SK-N-SH treated with all-trans-retinoic acid at 6 μM for 48 hours (cell line): ENCODE data around the gene C6orf132.
A peak's percentile ranks its signal among the peaks of the same experiment; 100 is the strongest.

Experiments
- ATAC-seq: fragments of 200-7000 bp; cut with Tn5 transposase; 3 replicates; pipeline ENCODE4 v1.9.1; 2020; ENCODE audit warnings: mild to moderate bottlenecking, moderate library complexity
- ARNTL ChIP-seq: fragments of 450-650 bp; formaldehyde crosslinking; IDR thresholded peaks from 2 replicates; pipeline ENCODE4 v1.5.0; 2020; ENCODE audit warnings: low read depth, mild to moderate bottlenecking, moderate library complexity, borderline replicate concordance
- BACH2 ChIP-seq: fragments of 250-450 bp; sonication (Bioruptor Pico); IDR thresholded peaks from 2 replicates; pipeline ENCODE4 v1.9.0; 2021; ENCODE audit warnings: mild to moderate bottlenecking, borderline replicate concordance
- CREB5 ChIP-seq: fragments of 250-450 bp; sonication (Bioruptor Pico); IDR thresholded peaks from 2 replicates; pipeline ENCODE4 v1.5.1; 2020; ENCODE audit warnings: low read depth, mild to moderate bottlenecking, moderate library complexity
- CSDC2 ChIP-seq: fragments of 250-450 bp; sonication (Bioruptor Pico); IDR thresholded peaks from 2 replicates; pipeline ENCODE4 v1.5.0; 2020; ENCODE audit warnings: mild to moderate bottlenecking, moderate library complexity
- CSRNP3 ChIP-seq: fragments of 250-450 bp; sonication (Bioruptor Pico); IDR thresholded peaks from 2 replicates; pipeline ENCODE4 v1.5.1; 2021; ENCODE audit warnings: mild to moderate bottlenecking, moderate library complexity
- ESRRG ChIP-seq: fragments of 250-450 bp; sonication (Bioruptor Pico); IDR thresholded peaks from 2 replicates; pipeline ENCODE4 v1.6.1; 2021; ENCODE audit warnings: mild to moderate bottlenecking
- GLIS3 ChIP-seq: fragments of 250-450 bp; sonication (Bioruptor Pico); IDR thresholded peaks from 2 replicates; pipeline ENCODE4 v1.5.0; 2020; ENCODE audit warnings: mild to moderate bottlenecking, moderate library complexity
- ISL1 ChIP-seq: fragments of 250-450 bp; sonication (Bioruptor Pico); IDR thresholded peaks from 2 replicates; pipeline ENCODE4 v2.1.2; 2022; ENCODE audit warnings: mild to moderate bottlenecking, moderate library complexity
- OSR1 ChIP-seq: fragments of 250-450 bp; sonication (Bioruptor Pico); IDR thresholded peaks from 2 replicates; pipeline ENCODE4 v1.8.0; 2022; ENCODE audit warnings: moderate library complexity, mild to moderate bottlenecking, inconsistent platforms
- PATZ1 ChIP-seq: fragments of 250-450 bp; sonication (Bioruptor Pico); IDR thresholded peaks from 2 replicates; pipeline ENCODE4 v1.8.0; 2020; ENCODE audit warnings: mild to moderate bottlenecking, moderate library complexity, borderline replicate concordance
- POU6F1 ChIP-seq: fragments of 250-450 bp; sonication (Bioruptor Pico); IDR thresholded peaks from 2 replicates; pipeline ENCODE4 v1.8.0; 2021; ENCODE audit warnings: low read depth, mild to moderate bottlenecking, moderate library complexity, borderline replicate concordance
- PPARA ChIP-seq: fragments of 250-450 bp; sonication (Bioruptor Pico); IDR thresholded peaks from 2 replicates; pipeline ENCODE4 v1.5.0; 2020; ENCODE audit warnings: mild to moderate bottlenecking, borderline replicate concordance
- RARB ChIP-seq: fragments of 250-450 bp; sonication (Bioruptor Pico); IDR thresholded peaks from 2 replicates; pipeline ENCODE4 v1.8.0; 2021; ENCODE audit warnings: mild to moderate bottlenecking, moderate library complexity
- SNAI2 ChIP-seq: fragments of 250-450 bp; sonication (Bioruptor Pico); IDR thresholded peaks from 2 replicates; pipeline ENCODE4 v1.5.0; 2020; ENCODE audit warnings: mild to moderate bottlenecking, moderate library complexity
- TCF4 ChIP-seq: fragments of 250-450 bp; sonication (Bioruptor Pico); IDR thresholded peaks from 2 replicates; pipeline ENCODE4 v1.8.0; 2021; ENCODE audit warnings: mild to moderate bottlenecking, moderate library complexity, borderline replicate concordance
- TOX ChIP-seq: fragments of 250-450 bp; sonication (Bioruptor Pico); IDR thresholded peaks from 2 replicates; pipeline ENCODE4 v1.8.0; 2021; ENCODE audit warnings: mild to moderate bottlenecking, moderate library complexity, borderline replicate concordance
- TSHZ2 ChIP-seq: fragments of 250-450 bp; sonication (Bioruptor Pico); IDR thresholded peaks from 2 replicates; pipeline ENCODE4 v1.5.0; 2020; ENCODE audit warnings: mild to moderate bottlenecking, moderate library complexity
- ZC3H10 ChIP-seq: fragments of 250-450 bp; sonication (Bioruptor Pico); IDR thresholded peaks from 2 replicates; pipeline ENCODE4 v1.5.1; 2021; ENCODE audit warnings: mild to moderate bottlenecking, moderate library complexity
- ZFP3 ChIP-seq: fragments of 250-450 bp; sonication (Bioruptor Pico); IDR thresholded peaks from 2 replicates; pipeline ENCODE4 v1.5.0; 2020; ENCODE audit warnings: mild to moderate bottlenecking, moderate library complexity
- ZFP30 ChIP-seq: fragments of 450-650 bp; formaldehyde crosslinking; IDR thresholded peaks from 2 replicates; pipeline ENCODE4 v1.5.0; 2022; ENCODE audit warnings: mild to moderate bottlenecking, moderate library complexity
- ZNF8 ChIP-seq: fragments of 450-650 bp; formaldehyde crosslinking; IDR thresholded peaks from 2 replicates; pipeline ENCODE4 v1.5.0; 2020; ENCODE audit warnings: mild to moderate bottlenecking, moderate library complexity

C6orf132 gene

GRCh38 chr6:42079941-42080464, 62.4 kb downstream of the C6orf132 start (continued):
- no peak for TF ChIP-seq PATZ1

- TF ChIP-seq ZNF8 (CRISPR knock-in tag) (no peak), SNAI2 (CRISPR knock-in tag) (no peak), ZC3H10 (CRISPR knock-in tag) (no peak), ARNTL (CRISPR knock-in tag) (no peak), GLIS3 (CRISPR knock-in tag) (no peak), TCF4 (CRISPR knock-in tag) (no peak), ZFP30 (CRISPR knock-in tag) (no peak), CREB5 (CRISPR knock-in tag) (no peak), CSRNP3 (CRISPR knock-in tag) (no peak), ESRRG (CRISPR knock-in tag) (no peak), PPARA (CRISPR knock-in tag) (no peak), ZFP3 (CRISPR knock-in tag) (no peak), ISL1 (CRISPR knock-in tag) (no peak), PATZ1 (no peak), RARB (CRISPR knock-in tag) (no peak)
- no peak for ATAC-seq
These were observed 64.0 kb downstream of the C6orf132 start for GRCh38 chr6:42078386-42078785.

- TF ChIP-seq ESRRG (CRISPR knock-in tag) (no peak), OSR1 (CRISPR knock-in tag) (no peak)
- TF ChIP-seq, all 23 proteins: peak for 0
- peak; percentile 91 for ATAC-seq
These were observed 67.1 kb downstream of the C6orf132 start for GRCh38 chr6:42075159-42075838.

- no peak for ATAC-seq
- TF ChIP-seq BACH2 (CRISPR knock-in tag) (no peak), CSRNP3 (CRISPR knock-in tag) (no peak), TSHZ2 (no peak), GLIS3 (CRISPR knock-in tag) (no peak), OSR1 (CRISPR knock-in tag) (no peak), TOX (no peak), PPARA (CRISPR knock-in tag) (no peak), RARB (CRISPR knock-in tag) (no peak), ARNTL (CRISPR knock-in tag) (no peak), POU6F1 (no peak), ZFP3 (CRISPR knock-in tag) (no peak), ZFP30 (CRISPR knock-in tag) (no peak), CSDC2 (CRISPR knock-in tag) (no peak), CREB5 (CRISPR knock-in tag) (no peak), ZNF8 (CRISPR knock-in tag) (no peak)
These were observed 69.1 kb downstream of the C6orf132 start for GRCh38 chr6:42073287-42073686.
